ENCODE measurements around the gene DGKQ.

DGKQ gene

GRCh38 chr4:950136-951020, 23.0 kb downstream of the DGKQ start:
- DNase-seq (ENCODE audit: low read depth): no peak
- TF ChIP-seq CTCF (conservative IDR thresholded peaks at IDR 0.05; ENCODE audit: low read depth, low read length): no peak

DNA sequence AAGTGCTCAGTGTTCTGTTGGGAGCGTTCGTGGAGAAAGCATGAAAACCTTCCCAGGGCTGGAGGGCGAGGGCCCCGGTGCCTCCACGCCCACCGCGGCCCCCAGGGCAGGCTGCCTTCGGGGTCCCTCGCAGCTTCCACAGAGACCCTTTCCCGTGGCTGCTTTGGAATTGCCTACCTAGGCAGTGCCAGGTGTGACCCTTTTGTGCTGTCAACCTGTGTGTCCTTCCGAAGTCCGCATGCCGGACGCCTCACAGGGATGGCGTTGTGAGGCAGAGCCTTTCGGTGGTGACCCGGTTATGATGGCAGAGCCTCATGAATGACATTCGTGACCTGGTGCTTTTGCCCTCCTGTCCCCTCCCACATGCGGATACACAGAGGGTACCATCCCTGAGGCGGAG, 23.7 kb downstream of the DGKQ start:
- no peak for TF ChIP-seq CTCF (conservative IDR thresholded peaks at IDR 0.05; ENCODE audit: low read depth, low read length)
- H3K4me3 ChIP-seq (ENCODE audit: low read depth, low read length): no peak overlapping the region
- no peak for DNase-seq (ENCODE audit: low read depth)

More at GRCh38 chr4:950136-951020, 23.0 kb downstream of the DGKQ start:
- no peak overlapping the region for H3K4me3 ChIP-seq (ENCODE audit: low read depth, low read length)

GRCh38 chr4:948936-949300, 24.5 kb downstream of the DGKQ start:
- no peak overlapping the region for H3K4me3 ChIP-seq (ENCODE audit: low read depth, low read length)
- DNase-seq (ENCODE audit: low read depth): no peak
- TF ChIP-seq CTCF (conservative IDR thresholded peaks at IDR 0.05; ENCODE audit: low read depth, low read length): no peak

DNA sequence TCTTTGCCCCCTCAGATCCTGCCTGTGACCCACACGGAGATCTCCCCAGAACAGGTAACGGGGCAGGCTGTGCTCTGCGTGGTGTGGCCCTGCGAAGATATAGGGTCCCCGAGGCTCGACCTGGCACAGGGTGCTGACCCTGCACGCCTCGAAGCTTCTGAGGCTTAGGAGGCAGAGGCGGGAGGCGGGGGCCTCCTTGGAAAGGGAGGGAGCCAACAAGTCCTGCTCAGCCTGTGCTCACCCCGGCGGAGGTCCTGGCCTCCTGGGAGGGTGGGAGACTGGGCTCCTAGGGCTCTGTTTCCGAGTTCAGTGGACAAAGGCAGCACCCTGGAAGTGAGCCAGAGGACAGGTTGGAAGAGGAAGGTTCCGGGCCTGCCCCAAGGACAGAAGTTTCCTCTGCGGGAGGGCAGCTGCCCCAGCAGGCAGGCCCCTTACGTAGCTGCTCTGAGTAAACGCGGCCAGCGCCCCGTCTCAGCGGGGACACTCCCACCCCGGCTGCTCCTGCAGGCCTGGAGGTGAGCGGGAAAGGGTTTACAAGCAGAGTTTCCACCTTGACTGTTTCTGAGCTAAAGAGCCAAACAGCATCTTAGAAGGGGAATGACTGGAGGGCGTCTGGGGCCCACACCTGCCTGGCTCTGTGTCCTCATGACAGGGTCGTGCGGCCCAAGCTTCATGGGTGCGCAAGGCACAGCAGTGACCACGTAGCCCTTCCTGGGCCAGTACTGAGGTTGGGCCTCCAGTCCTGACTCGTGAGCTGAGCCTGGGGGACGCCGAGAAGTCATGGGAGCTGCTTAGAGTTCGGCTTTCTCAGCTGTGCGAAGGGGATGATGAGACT, 25.1 kb downstream of the DGKQ start:
- H3K4me3 ChIP-seq (ENCODE audit: low read depth, low read length): no peak overlapping the region
- no peak for TF ChIP-seq CTCF (conservative IDR thresholded peaks at IDR 0.05; ENCODE audit: low read depth, low read length)
- DNase-seq (ENCODE audit: low read depth): peak; percentile 18

- DNase-seq (ENCODE audit: low read depth): no peak
These were observed 25.8 kb downstream of the DGKQ start for GRCh38 chr4:947491-947971.

More at GRCh38 chr4:947491-947971, 25.8 kb downstream of the DGKQ start:
- TF ChIP-seq CTCF (conservative IDR thresholded peaks at IDR 0.05; ENCODE audit: low read depth, low read length): no peak
- H3K4me3 ChIP-seq (ENCODE audit: low read depth, low read length): no peak overlapping the region
